GM19452 (cell line): ENCODE results near the gene GRID1.

Experiments
- ATAC-seq: cut with Tn5 transposase; IDR thresholded peaks from one replicate; pipeline ENCODE4 v1.9.1; 2021; ENCODE audit not compliant: unreplicated experiment

The GRID1 gene

DNA sequence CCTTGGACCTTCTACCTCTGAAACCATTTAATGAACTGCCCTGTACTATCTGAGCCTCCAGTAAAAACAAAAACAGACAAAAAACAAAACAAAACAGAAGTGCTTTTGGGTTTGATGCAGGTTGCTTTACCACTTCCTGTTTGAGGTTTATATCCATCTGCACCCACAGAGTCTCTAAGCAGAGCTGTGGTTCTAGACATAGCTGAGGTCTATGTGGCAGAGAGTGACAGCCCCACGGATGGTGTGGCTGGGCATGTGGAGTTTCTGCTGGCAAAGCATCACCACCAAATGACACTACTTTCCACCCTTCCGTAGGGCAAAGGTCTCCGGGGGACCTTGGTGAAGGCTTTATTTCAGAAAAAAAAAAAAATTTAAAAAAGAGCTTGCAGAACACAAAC, 754.2 kb downstream of the GRID1 start:
- peak; percentile 96 for ATAC-seq

DNA sequence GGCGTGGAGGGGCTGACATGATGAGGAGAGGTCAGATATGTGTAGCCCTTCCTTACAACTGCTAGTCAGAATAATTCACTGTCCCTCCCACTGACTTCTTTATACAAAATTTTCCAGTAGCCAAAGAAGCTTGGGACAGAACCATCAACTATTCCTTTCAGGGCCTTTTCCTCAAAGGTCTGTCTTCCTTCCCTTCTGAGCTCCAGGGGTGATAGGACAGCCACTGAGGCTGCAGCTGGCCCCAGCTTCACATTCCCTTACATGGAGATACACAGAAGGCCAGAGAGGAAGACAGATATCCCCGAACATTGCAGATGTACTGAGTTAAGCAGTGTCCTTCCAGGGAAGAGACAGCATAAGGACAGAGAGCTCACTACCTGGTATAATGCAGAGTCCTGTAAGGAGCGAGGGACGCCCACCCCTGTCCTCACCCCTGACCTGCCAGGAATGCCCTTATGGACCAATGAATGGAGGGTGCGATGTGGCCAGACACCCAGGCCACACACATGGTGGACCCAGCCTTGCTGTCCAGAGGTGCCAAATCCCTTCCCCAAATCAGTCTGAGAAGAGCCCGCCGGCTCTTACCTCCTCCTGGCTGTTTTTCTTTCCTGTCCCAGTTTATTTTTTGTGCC, 754.7 kb downstream of the GRID1 start:
- peak; percentile 11 for ATAC-seq

DNA sequence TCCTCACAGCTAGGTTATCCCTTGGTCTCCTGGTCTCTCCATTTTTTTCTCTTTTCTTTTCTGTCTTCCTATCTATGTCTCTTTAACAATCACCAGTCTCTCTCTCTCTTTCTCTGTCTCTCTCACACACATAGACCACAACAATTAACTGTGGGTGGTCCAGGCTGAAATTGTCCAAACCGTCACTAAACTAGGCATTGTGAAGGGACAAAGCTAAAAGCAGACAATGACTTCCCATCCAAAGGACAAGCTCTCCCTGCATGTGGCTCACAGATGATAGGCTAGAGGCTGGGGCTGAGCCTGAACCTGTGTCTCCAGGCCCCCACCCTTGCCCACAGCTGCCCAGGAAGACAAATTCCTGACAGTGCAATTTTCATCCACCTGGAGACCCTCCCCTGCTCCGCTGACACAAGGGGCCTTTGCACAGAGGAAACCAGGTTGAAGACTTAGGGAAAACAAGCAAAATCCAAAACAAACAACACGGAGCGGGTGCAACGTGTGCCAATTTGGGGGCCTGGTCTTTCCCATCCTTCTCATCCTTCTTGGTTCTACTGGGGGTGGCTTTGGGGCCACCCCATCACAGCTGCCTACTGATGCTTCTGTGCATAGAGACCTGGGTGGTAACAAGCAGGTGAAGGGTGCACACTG, 755.4 kb downstream of the GRID1 start:
- ATAC-seq: no peak

DNA sequence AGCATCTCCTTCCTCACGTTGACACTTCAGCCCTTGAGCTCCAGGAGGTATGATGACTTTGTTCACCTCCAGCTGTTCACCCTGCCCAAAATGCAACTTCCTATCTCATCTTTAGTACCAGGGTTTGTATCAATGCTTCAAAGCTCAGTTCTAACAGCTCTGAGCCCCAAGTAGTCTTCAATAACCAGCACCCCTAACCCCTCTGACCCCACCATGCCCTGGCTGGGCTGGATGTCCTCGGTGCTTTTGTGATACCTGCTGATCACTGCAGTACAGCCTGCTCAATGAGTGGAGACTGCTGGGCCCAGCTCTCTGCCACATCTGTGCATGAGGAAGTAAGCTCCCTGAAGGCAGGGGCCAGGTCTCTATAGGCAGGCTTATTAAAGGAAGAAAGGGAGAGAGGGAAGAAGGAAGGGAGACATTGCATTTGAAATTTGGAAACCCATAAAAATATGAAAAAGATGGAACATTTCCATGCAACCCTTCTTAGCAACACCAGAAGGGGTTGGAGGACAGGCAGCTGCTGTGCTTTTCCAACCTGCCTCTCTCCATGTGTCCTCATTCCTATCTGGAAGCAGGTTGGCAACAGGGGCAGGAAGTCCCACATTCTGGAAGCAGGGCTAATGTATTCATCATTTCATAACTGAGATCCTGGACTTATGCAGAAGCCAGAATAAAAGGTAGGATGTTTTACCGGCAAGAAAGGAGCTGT, 756.1 kb downstream of the GRID1 start:
- no peak for ATAC-seq

DNA sequence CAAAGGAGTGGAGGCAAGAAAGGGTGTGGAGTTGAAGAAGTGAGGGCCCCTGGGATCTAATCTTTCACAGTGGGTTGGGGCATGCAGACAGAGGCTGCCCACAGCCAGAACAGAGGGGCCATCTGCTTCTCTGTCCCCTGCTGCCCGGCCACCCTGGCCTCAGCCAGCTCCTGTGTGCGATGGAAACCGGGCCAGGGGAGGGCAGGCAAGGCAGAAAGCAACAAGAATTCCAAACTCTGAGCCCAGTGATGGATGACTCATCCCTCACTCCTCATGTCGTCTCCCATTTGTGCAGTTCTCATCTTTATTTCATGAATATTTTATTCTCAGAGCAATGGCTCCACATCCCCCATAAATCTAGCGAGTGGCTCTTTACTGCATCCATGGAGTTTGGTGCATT, 757.1 kb downstream of the GRID1 start:
- ATAC-seq: no peak

DNA sequence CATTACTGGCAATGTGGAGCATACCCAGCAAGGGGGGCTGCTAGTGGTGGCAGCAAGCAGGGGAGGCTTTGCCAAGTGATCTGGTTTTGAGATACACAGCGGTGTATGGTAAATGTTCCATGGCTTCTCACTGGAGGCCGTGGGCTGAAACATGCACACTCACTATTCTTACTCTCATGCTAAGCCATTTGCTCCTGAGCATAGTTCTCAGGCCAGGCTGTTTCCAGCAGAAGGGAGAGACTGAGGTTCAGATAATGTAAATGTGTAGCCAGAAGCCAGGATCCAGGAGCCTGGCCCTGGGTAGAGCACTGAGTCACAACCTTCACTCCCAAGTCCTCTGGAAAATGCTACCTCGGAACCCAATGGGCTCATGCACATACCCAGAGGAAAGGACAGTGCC, 757.9 kb downstream of the GRID1 start:
- ATAC-seq: no peak

DNA sequence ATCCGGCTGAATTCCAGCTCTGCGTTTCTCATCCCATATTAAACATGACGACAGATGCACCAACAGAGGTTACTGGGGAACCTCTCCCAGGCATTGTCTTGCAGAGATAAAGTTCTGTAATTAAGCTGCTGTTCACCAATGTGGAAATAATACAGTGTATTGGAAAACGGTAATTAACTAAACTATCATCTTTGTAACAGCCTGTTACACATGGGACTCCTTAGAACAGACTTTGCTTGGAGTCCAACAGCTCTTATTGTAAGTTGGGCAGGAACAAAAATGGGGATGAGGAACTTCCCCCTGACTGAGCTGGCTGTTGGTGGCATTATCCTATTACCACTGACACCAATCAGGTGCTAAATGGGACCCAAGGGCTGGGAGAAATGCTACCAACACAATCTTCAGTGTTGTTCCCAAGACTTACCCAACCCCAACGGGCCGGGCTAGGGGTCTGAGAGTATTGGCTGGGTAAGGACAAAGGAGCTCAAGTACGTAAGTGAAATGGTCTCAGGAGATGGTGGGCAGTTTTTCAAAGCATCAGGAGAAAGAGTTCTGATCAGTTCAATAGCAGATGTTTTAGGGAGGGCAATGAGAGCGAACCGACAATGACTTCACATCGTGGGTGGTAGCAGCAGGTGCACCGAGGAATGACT, 759.4 kb downstream of the GRID1 start:
- no peak for ATAC-seq

DNA sequence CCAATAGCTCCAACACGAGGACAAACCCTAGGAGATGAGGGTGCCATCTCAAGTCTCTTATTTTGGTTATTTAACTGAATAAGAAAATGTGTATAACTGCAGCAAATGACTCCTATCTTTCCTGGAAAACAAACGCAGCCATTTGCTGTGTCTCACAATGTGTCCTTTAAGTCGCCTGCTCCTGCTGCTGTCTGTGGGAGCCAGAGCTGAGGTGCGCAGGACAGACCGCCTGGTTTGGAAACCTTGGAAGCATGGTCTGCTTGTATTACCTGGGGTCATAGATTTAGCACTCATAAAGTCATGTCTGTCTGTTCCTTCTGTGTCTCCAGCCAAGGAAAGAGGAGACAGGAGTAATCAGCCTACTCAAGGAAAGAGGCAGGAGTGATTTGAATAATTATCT, 760.2 kb downstream of the GRID1 start:
- ATAC-seq: no peak

DNA sequence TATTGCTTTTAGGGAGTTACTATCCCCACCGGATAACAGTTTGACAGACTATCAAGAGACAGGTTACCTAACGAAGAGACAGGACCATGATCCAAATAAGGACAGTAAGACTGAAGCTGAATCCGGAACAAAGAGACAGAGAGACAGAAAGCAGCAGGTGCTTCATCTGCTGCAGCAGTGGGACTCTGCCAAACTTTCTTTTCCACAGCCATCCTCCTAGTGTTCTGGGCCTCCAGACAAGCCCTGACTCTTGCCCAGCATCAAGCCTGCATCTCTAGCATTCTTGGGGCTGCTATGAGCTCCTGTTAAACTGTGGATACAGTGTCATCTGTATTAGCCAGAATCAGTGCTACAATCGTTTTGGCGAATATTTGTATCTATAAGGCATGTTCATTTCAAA, 761.7 kb downstream of the GRID1 start:
- no peak for ATAC-seq

DNA sequence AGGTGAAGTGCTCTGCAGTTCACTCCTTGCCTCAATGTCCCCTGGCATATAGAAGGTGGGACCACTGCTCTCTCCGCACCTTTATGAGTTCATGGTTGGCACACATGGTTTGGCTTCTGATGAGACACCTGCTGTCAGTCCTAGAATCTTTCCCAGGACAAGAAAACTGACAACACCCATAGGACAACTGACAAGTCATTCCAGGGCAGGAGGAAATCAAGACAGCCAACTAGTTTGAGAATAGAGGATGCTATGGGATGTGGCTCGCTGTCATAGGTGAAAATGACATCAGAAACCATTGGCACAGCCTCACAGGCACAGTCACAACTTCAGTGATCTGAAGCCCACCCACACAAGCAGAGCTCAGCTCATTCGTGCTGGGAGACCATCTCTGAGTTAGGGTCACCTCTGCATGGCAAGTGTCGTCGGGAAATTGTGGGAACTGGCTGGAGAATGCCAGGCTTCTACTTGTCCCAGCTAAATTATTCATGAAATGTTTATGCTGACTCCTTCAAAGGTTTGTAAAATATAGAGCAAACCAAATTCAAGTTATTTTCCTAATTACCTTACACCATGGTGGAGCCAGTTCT, 762.4 kb downstream of the GRID1 start:
- no peak for ATAC-seq

DNA sequence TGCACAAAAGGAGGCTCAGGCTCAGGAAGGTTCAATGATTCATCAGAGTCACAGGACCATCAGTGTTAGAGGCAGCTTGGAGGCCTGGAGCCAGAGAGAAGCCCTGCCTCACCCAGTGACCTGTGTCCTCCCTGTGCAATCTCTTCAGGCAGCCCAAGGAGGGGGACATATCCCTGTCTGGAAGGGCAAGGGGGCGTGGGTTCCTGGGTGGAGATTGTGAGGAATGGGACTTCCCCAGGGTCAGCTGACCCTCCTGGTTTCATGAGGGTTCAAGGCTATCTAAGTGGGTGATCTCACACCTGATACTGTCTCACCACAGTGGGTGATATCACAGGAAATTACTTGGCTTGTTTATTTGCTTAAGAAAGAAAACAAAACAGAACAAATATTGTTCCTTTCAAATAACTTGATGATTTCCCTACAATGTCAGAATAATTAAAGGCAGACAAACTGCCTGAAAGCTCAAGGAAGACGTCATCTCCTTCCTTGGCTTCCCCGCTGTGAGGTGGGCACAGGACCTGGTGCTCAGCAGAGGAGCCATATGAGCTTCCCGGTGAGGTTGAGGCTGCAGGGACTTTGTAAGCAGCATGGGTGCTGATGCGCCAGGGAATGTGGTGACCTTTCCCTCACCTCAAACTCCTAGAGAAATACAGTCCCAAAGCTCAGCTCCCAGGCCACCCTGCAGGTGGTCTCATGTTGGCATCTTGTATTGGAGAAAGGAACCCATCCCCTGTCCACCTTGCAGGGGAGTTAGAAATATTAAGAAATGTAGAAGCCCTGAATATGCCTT, 763.2 kb downstream of the GRID1 start:
- no peak for ATAC-seq

DNA sequence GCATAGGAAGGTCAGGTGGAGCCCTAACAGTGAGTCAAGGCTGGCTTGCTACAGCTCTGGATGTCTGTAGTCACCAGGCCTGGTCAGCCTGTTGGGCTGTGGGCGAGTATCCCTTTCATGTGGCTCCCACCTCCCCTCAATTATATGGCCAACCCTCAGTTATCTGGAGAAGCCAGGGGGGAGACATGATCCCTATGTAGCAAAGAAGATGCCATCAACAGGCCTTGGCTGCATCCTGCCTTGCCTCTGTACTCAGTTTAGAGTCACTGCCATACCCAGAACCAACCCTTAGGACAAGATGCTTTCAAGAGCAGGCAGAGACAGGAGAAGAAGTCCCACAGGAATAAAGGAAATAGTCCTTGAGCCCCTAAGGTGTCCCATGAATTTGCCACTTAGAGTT, 763.9 kb downstream of the GRID1 start:
- no peak for ATAC-seq

DNA sequence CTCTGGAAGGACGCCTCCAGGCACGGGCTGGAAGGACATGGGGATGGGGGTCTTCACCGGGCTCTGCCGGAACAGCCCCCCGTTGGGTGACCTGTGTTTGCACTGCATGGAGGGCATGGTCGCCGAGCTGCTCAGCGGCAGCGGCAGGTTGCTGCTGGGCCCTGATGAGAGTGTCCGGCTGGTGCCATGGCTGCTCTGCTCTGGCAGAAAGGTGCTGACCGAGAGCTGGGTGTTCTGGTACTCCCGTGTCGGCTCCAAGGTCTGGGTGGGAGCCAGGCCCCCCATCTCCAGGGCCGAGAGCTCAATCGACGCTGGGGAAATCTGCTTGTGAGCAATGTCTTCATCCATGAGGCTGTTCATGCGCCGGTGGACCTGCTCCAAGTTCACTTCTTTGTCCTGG, 764.3 kb downstream of the GRID1 start:
- ATAC-seq: no peak

DNA sequence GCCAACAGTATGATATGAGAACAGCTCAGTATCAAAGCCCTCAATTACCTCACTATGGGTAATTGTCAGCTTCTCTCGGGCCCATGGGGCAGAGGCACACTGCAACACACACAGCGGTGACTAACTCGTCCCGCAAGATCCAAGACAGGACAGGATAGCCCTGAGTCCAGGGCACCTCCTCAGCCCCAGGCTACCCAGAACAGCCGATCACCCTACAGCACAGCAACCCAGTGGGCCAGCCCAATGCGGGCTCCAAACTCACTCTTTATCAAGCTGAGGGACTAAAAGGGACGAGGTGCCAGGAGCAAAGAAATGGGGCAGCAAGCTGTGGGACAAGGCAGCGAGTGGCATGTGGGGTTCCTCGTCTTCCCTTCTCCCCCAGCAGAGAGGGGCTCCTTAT, 765.1 kb downstream of the GRID1 start:
- no peak for ATAC-seq

DNA sequence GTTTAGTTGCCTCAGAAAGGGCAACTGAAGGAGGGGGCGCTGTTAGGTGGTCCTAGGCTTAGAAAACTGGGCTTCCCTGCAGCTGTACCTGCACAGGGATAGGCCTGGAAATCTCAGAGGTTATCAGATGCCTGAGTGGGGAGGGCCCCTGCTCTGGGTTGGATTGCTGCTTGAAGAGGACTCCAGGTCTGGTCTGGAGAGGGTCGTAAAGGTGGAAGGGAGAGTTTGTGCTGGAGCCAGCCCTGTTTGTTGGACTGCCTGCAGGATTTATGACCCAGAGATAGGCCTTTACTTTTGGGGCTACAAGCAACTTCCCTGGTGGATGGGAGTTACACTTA, 765.9 kb downstream of the GRID1 start:
- no peak for ATAC-seq

DNA sequence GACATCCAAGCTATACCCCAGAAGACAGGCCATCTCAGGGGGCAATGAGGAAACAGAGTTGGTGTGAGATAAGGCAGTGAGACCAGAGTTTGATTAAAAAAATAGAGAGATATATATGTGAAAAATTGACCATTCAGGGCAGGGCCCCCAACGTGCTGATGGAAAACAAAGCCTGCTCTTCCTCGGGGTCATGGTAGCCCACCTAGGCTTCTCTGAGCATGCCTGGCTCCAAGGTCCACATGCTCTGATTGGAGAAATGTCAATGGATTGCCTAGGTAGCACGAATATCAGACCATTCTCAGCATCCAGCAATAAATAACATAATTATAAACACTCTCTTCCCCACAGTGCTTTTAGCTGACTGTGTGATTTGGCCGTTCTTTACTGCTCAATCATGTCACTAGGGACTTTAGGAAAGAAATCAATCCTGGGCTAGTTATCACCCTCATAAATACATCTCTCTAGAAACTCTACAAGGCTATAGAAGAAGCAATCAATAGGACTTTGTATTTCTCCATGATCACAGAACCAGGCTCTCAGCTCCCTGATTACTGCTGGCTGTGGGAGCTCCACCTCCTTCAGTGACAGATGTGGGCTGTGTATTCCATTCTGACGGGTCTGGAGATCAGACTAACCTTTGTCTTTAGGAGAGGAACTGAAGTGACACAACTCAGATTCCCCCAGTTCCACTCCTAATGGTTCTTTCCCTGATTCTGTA, 766.4 kb downstream of the GRID1 start:
- no peak for ATAC-seq

DNA sequence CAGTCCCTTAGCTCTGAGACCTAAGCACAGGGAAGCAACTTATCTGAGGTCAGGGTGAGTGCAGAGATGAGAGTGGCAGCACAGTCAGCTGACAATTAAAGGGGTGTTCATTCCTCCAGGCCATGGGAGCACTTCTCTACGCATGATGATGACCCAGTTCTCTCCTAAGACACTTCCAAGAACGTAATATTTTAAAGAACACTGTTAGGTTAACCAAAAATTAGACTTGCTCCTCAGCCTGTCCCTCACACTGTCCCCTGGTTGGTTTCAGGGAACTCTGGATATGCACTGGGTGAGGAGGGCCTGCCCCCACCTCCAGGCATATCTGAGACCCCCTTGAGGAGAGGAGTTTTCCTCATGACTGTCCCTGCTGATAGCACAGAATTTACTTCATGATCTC, 767.5 kb downstream of the GRID1 start:
- ATAC-seq: no peak

DNA sequence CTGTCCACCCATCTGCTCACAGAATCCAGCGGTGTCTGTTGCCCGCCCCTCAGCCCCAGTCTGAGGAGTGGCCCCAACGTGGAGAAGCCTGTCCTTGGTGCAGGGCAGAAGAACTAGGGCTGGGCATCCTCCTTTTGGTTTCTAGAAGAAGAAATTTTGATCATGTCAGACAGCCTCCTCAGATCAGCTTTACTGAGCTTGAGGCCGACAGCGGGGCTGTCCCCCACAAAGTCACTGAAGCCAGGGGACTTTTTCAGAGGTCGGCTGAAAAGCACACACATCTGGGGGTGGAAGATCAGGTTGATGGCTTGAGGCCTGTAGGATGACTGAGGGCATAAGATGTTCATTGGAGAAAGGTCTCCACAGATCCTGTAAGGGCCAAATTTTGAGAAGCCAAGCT, 767.9 kb downstream of the GRID1 start:
- no peak for ATAC-seq

DNA sequence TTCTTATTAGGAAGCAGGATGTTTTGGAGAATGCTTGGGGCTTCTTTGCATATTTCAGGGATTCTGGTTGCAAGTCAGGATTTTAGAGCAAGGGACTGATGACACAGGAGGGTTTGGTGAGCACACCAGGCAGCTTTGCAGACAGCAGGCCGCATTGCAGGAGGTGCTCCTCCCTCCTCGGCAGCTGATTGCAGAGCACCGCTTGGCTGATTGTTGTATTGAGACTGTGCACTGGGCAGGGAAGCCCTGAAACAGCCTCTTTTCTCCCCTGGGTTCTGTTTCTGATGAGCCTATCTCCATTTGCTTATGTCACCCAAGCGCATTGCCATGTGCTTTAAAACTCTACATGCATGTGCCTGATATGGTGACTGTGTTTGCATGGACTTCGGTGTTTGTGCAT, 769.6 kb downstream of the GRID1 start:
- ATAC-seq: no peak

DNA sequence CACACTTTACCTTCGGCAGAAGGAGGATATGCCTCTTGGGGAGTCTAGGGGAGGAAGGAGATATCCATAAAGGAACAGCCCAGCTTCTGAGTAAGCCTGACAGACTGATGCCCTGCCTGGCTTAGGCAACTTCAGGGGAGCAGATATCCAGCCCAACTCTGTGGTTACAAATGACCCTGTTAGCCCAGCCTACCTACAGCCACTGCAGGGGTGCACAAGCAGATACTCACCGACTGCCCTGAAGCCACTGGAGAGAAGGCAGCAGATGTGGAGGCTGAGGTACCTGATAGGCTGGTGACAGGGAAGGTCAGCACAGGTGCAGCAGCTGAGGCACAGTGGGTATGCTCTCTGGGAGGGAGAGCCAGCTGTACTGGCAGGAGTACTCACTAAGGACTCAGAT, 770.2 kb downstream of the GRID1 start:
- no peak for ATAC-seq
